GM12878 (cell line): Measurements from ENCODE around the gene OR4D1. TPM values are rescaled to one million over a fixed set of nuclear protein-coding genes. Genes with fewer than 3 reads are reported as not detected.

ENCODE experiments used
- ATAC-seq: fragments of 200-7000 bp; cut with Tn5 transposase; 3 replicates; pipeline ENCODE4 v1.9.1; 2020; ENCODE audit warnings: mild to moderate bottlenecking, moderate library complexity
- BruUV-seq: library from RNA; stranded (reverse); fragments of 400-500 nt; replicated peaks from 2 replicates; lab custom pipeline; 2021; lab: Mats Ljungman, UMichigan
- CTCF ChIA-PET: fragments of 300-600 bp; sonication (Branson Sonifier 250); formaldehyde crosslinking; extraction: SDS; loops from one replicate; lab custom pipeline; 2021; ENCODE audit warnings: inconsistent platforms; lab: Yijun Ruan, JAX
- POLR2A ChIA-PET: fragments of 350-600 bp; formaldehyde crosslinking; extraction: SDS; loops from one replicate; lab custom pipeline; 2021; ENCODE audit warnings: inconsistent platforms; lab: Charles Lee
- RAD21 ChIA-PET: fragments of 300-600 bp; sonication (Branson Sonifier 250); formaldehyde crosslinking; loops from one replicate; lab custom pipeline; 2023; ENCODE audit warnings: antibody characterized with exemption; ENCODE audit not compliant: unreplicated experiment; lab: Charles Lee
- SMC1A ChIA-PET: fragments of 300-600 bp; sonication (Branson Sonifier 250); formaldehyde crosslinking; loops from one replicate; lab custom pipeline; 2023; ENCODE audit not compliant: unreplicated experiment, uncharacterized antibody; lab: Charles Lee
- DNase-seq: peaks from one replicate; pipeline ENCODE4 v3.0.0-alpha.2; 2011; ENCODE audit warnings: low read depth, low spot score
- FAIRE-seq: peaks from 3 replicates; lab custom pipeline; 2011; peaks lifted over from hg19 to GRCh38; lab: Jason Lieb, UNC
- H2AFZ ChIP-seq: 2 replicates; pipeline ENCODE4 v1.6.0; 2011; ENCODE audit warnings: low read depth, low read length, control low read depth; ENCODE audit not compliant: control insufficient read depth
- H3K27ac ChIP-seq: 2 replicates; pipeline ENCODE4 v1.5.1; 2011; ENCODE audit warnings: control low read depth; ENCODE audit not compliant: control insufficient read depth, insufficient read depth
- H3K27me3 ChIP-seq, 2 experiments: replicated peaks in 1 of 2; 2 replicates each; pipeline versions ENCODE4 v1.6.0 to v1.6.1; 2011; ENCODE audit warnings: low read length in 1 of 2; ENCODE audit not compliant: control insufficient read depth in 2 of 2, insufficient read depth in 2 of 2
- H3K36me3 ChIP-seq, 2 experiments: 2 replicates each; pipeline ENCODE4 v1.5.1; 2011; ENCODE audit warnings: low read length in 1 of 2; ENCODE audit not compliant: control insufficient read depth in 2 of 2, insufficient read depth in 2 of 2
- H3K4me1 ChIP-seq: 2 replicates; pipeline ENCODE4 v1.6.1; 2011; ENCODE audit warnings: mild to moderate bottlenecking, low read length, moderate library complexity, mixed read lengths; ENCODE audit not compliant: control insufficient read depth, insufficient read depth
- H3K4me2 ChIP-seq: 2 replicates; pipeline ENCODE4 v1.6.0; 2011; ENCODE audit warnings: control low read depth; ENCODE audit not compliant: control insufficient read depth, insufficient read depth
- H3K4me3 ChIP-seq: fragments of 200-600 bp; sonication (generic); 2 replicates; pipeline ENCODE4 v1.5.1; 2016
- H3K79me2 ChIP-seq: 2 replicates; pipeline ENCODE4 v1.6.0; 2011; ENCODE audit warnings: low read length; ENCODE audit not compliant: control insufficient read depth, insufficient read depth
- H3K9ac ChIP-seq: 2 replicates; pipeline ENCODE4 v1.8.0; 2011; ENCODE audit warnings: low read length, control low read depth, mixed read lengths; ENCODE audit not compliant: control insufficient read depth, insufficient read depth
- H3K9me3 ChIP-seq: replicated peaks from 3 replicates; pipeline ENCODE4 v1.5.1; 2011; ENCODE audit warnings: mild to moderate bottlenecking, low read length; ENCODE audit not compliant: control insufficient read depth, insufficient read depth
- H4K20me1 ChIP-seq: 2 replicates; pipeline ENCODE4 v1.6.0; 2011; ENCODE audit not compliant: control insufficient read depth, insufficient read depth
- ASH2L ChIP-seq: fragments of 300-600, 200-600 bp; sonication (generic); IDR thresholded peaks from 2 replicates; pipeline ENCODE4 v1.6.1; 2017; ENCODE audit warnings: low read depth, mild to moderate bottlenecking, borderline replicate concordance
- ATF7 ChIP-seq: fragments of 450-650 bp; IDR thresholded peaks from 2 replicates; pipeline ENCODE4 v1.6.1; 2016; ENCODE audit warnings: low read depth, mild to moderate bottlenecking
- CHD2 ChIP-seq: IDR thresholded peaks from 2 replicates; pipeline ENCODE4 v1.6.1; 2011; ENCODE audit warnings: low read depth, low read length, improper control_type of control experiment, borderline replicate concordance
- EGR1 ChIP-seq, 2 experiments: IDR thresholded peaks; 1 replicate in 1 of 2; 2 replicates in 1 of 2; pipeline ENCODE4 v1.6.1; 2011 to 2012; ENCODE audit warnings: low read depth in 2 of 2, low read length in 2 of 2, borderline replicate concordance in 1 of 2, mild to moderate bottlenecking in 1 of 2, moderate library complexity in 1 of 2
- ESRRA ChIP-seq: IDR thresholded peaks from 2 replicates; pipeline ENCODE4 v1.6.1; 2012; ENCODE audit warnings: mild to moderate bottlenecking, low read length, improper control_type of control experiment
- FOXM1 ChIP-seq: IDR thresholded peaks from 2 replicates; pipeline ENCODE4 v1.6.1; 2012; ENCODE audit warnings: low read depth, mild to moderate bottlenecking, inconsistent platforms, low read length, moderate library complexity
- HDAC2 ChIP-seq: fragments of 200-600 bp; sonication (generic); IDR thresholded peaks from 2 replicates; pipeline ENCODE4 v1.6.1; 2017
- KAT2A ChIP-seq: conservative IDR thresholded peaks from 2 replicates; pipeline ENCODE4 v1.6.1; 2011; ENCODE audit warnings: low read depth, low read length; ENCODE audit not compliant: control insufficient read depth
- MTA2 ChIP-seq: fragments of 450-650 bp; IDR thresholded peaks from 2 replicates; pipeline ENCODE4 v1.6.1; 2016; ENCODE audit warnings: low read depth, mild to moderate bottlenecking, moderate library complexity
- NR2C1 ChIP-seq: fragments of 450-650 bp; IDR thresholded peaks from 2 replicates; pipeline ENCODE4 v1.6.1; 2017; ENCODE audit warnings: antibody characterized with exemption, mild to moderate bottlenecking, moderate library complexity
- NR2C2 ChIP-seq: IDR thresholded peaks from 2 replicates; pipeline ENCODE4 v1.6.1; 2011; ENCODE audit warnings: borderline replicate concordance, low read depth; ENCODE audit not compliant: control insufficient read depth, insufficient read length
- POLR2AphosphoS2 ChIP-seq: IDR thresholded peaks from 2 replicates; pipeline ENCODE4 v1.6.1; 2011; ENCODE audit warnings: low read depth, mild to moderate bottlenecking, low read length, improper control_type of control experiment, moderate library complexity
- RAD21 ChIP-seq: IDR thresholded peaks from 2 replicates; pipeline ENCODE4 v1.6.1; 2011; ENCODE audit warnings: mild to moderate bottlenecking, low read depth, low read length, moderate library complexity; ENCODE audit not compliant: insufficient read depth
- RELA ChIP-seq: fragments of 450-650 bp; IDR thresholded peaks from 2 replicates; pipeline ENCODE4 v1.8.0; 2014; ENCODE audit warnings: borderline replicate concordance; ENCODE audit not compliant: partially characterized antibody
- RUNX3 ChIP-seq: IDR thresholded peaks from 2 replicates; pipeline ENCODE4 v1.6.1; 2012; ENCODE audit warnings: low read length, inconsistent platforms
- SIN3A ChIP-seq: IDR thresholded peaks from 2 replicates; pipeline ENCODE4 v1.6.1; 2012; ENCODE audit warnings: low read depth, low read length, improper control_type of control experiment
- SMARCA5 ChIP-seq: fragments of 450-650 bp; IDR thresholded peaks from 2 replicates; pipeline ENCODE4 v1.6.1; 2017; ENCODE audit warnings: mild to moderate bottlenecking
- TAF1 ChIP-seq: IDR thresholded peaks from 2 replicates; pipeline ENCODE4 v1.6.1; 2011; ENCODE audit warnings: mild to moderate bottlenecking, low read depth, low read length, borderline replicate concordance
- TARDBP ChIP-seq: IDR thresholded peaks from 2 replicates; pipeline ENCODE4 v1.6.1; 2016; ENCODE audit warnings: borderline replicate concordance
- YY1 ChIP-seq: IDR thresholded peaks from 2 replicates; pipeline ENCODE4 v1.6.1; 2011; ENCODE audit warnings: low read depth, mild to moderate bottlenecking, low read length
- ZNF622 ChIP-seq: fragments of 450-650 bp; IDR thresholded peaks from 2 replicates; pipeline ENCODE4 v1.6.1; 2017; ENCODE audit warnings: mild to moderate bottlenecking, inconsistent platforms
- WGBS: methylation state at CpG from one replicate; pipeline ENCODE4 v1.1.6; 2016; ENCODE audit warnings: low lambda C conversion rate; ENCODE audit not compliant: insufficient replicate concordance, insufficient coverage; ENCODE audit errors: missing lambda C conversion rate; 5-methylcytosine and 5-hydroxymethylcytosine counted together
- in situ Hi-C: fragments of 300-500 bp; cut with MboI; formaldehyde crosslinking; loops from 9 replicates; pipeline ENCODE4 v1.14.3; 2018; ENCODE audit warnings: mixed read lengths
- intact Hi-C: fragments of 100-400 bp; cut with micrococcal nuclease; formaldehyde crosslinking; loops from one replicate; pipeline ENCODE4 v1.14.2; 2022; ENCODE audit not compliant: unreplicated experiment
- polyA plus RNA-seq, 11 experiments: library from polyadenylated mRNA; depleted of rRNA in 4 of 11; unstranded in 6 of 11; stranded (reverse) in 5 of 11; fragments of >200 nt; fragmentation: Nextera tagmentation in 4 of 11; fragmentation: Illumina TruSeq in 1 of 11; extraction: Ambion mirVana in 4 of 11; extraction: Trizol in 1 of 11; gene quantifications; 1 replicate in 1 of 11; 2 replicates in 10 of 11; pipeline versions ENCODE4 v1.2.1 to v1.2.3, GENCODE V29; 2011 to 2016; ENCODE audit warnings: inconsistent platforms in 2 of 11, missing spikeins in 2 of 11, low read depth in 1 of 11
- total RNA-seq, 4 experiments: library from RNA; depleted of rRNA in 3 of 4; stranded (reverse); fragments of >200 nt in 3 of 4; fragmentation: Illumina TruSeq in 1 of 4; extraction: Trizol in 1 of 4; gene quantifications; 2 replicates each; pipeline versions ENCODE4 v1.2.1 to v1.2.3, GENCODE V29; 2013 to 2021
- TF ChIP-seq, protein P1 (sequence below): fragments of 450-650 bp; formaldehyde crosslinking; IDR thresholded peaks from 2 replicates; pipeline ENCODE4 v1.4.0; 2020; ENCODE audit warnings: mild to moderate bottlenecking, moderate library complexity

OR4D1 gene
- total and polyA plus RNA-seq, 10 of the 15 experiments (the other 5 are each of a cell fraction or from before 2014, with no cell fraction given) = not detected

DNA sequence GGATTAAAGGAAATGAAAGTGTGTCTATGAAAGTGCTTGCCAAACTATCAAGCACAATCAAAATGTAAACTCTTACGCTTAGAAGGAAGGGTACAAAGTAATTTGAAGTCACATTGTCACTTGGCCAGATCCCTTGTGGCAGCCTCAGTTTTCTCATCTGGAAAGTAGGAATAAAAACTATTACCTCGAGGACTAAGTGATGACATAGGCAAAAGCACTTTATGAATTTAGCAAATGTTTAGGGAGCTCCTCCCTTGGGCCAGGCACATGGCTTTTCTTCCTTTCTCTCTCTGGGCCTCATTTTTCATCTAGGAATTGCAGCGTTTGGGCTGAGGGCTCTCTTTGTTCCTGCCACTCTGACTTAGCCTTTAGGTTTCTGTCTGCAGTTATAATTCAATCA is 36.5 kb upstream of the OR4D1 start (continued):
- no peak for TF ChIP-seq ATF7
- TF ChIP-seq ZNF622 = no peak
- no peak for TF ChIP-seq RELA

DNA sequence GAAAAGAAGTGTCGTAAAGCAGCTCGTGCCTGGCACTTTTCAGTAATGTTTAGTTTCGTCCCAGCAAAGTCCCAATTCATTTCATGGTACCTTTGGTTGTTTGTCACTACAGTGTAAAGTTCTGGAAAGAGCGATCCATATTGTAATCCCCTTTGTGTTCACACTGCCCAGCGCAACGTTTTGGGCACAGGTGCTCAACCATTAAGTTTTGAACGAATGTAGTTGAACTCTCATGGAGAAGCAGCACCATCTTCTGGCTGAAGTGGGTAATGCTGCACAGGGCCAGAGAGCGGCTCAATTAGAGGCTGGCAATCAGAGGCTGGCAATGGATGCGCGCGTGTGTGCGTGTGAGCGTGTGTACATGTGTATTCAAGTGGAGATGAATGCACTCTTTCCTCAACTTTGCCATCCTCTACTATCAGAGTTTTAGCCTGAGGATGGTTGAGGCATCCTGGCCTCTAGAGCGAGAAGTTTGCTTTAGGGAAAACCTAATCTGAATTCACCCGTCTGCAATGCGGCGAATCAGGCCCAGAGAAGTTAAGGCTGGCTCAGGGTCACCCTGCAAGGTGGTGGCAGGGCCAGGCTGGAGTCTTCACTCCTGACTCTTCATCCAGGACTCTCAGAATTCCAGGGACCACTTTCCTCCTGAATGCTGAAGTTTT is 35.1 kb upstream of the OR4D1 start:
- no peaks in the 10 kb centered on the region for H3K79me2 ChIP-seq
- no peaks in the 10 kb centered on the region for H3K36me3 ChIP-seq
- in situ Hi-C loops (no loop called here), intact Hi-C loops (loop anchor here (1.0 to 5.0 kb wide), 5 partner anchors 59 to 986 kb away; partner anchors contain the start of gene SRSF1)
- WGBS = 38% methylated on average over 17 of the region's 17 CpGs
- no peak overlapping the region for H3K27ac ChIP-seq
- H3K9ac ChIP-seq = no peak overlapping the region
- SMC1A ChIA-PET = interaction anchor here (0.6 to 3.5 kb wide), 14 partner anchors 16 to 426 kb away, joined by 3 to 31 read pairs (median 4); no protein-coding TSS in a partner anchor
- DNase-seq (peak; percentile 37), FAIRE-seq (peak; percentile 84), ATAC-seq (peak; percentile 92)
- no TSS peak for BruUV-seq
- no peak overlapping the region for H3K4me2 ChIP-seq
- H3K4me3 ChIP-seq = no peak overlapping the region
- H4K20me1 ChIP-seq = no peaks in the 10 kb centered on the region
- POLR2A ChIA-PET = interaction anchor here (1.1 kb wide), 1 partner anchor 257 kb away, joined by 3 read pairs; no protein-coding TSS in a partner anchor
- RAD21 ChIA-PET = interaction anchor here (0.7 to 3.2 kb wide), 6 partner anchors 106 to 255 kb away, joined by 3 to 16 read pairs (median 4); partner anchors contain the start of gene SRSF1
- CTCF ChIA-PET = interaction anchor here (0.6 to 6.6 kb wide), 16 partner anchors 12 to 984 kb away, joined by 3 to 87 read pairs (median 4); no protein-coding TSS in a partner anchor
- no peak overlapping the region for H2AFZ ChIP-seq
- H3K4me1 ChIP-seq = no peaks in the 10 kb centered on the region
- H3K9me3 ChIP-seq = no peaks in the 10 kb centered on the region
- peaks cover 0 to 3% of the 10 kb centered on the region in 2 experiments; a peak in 1 of 4 replicates for H3K27me3 ChIP-seq
- no peak for TF ChIP-seq SIN3A
- TF ChIP-seq NR2C1 = no peak
- no peak for TF ChIP-seq POLR2AphosphoS2
- TF ChIP-seq YY1 = peak; percentile 74
- no peak for TF ChIP-seq TARDBP
- no peak for TF ChIP-seq FOXM1
- TF ChIP-seq MTA2 = no peak
- no peak for TF ChIP-seq NR2C2
- no peak for TF ChIP-seq EGR1 (IDR thresholded peaks at IDR 0.05; ENCODE audit: borderline replicate concordance in 1 of 2, low read depth in 2 of 2, low read length in 2 of 2)
- TF ChIP-seq, protein P1, sequence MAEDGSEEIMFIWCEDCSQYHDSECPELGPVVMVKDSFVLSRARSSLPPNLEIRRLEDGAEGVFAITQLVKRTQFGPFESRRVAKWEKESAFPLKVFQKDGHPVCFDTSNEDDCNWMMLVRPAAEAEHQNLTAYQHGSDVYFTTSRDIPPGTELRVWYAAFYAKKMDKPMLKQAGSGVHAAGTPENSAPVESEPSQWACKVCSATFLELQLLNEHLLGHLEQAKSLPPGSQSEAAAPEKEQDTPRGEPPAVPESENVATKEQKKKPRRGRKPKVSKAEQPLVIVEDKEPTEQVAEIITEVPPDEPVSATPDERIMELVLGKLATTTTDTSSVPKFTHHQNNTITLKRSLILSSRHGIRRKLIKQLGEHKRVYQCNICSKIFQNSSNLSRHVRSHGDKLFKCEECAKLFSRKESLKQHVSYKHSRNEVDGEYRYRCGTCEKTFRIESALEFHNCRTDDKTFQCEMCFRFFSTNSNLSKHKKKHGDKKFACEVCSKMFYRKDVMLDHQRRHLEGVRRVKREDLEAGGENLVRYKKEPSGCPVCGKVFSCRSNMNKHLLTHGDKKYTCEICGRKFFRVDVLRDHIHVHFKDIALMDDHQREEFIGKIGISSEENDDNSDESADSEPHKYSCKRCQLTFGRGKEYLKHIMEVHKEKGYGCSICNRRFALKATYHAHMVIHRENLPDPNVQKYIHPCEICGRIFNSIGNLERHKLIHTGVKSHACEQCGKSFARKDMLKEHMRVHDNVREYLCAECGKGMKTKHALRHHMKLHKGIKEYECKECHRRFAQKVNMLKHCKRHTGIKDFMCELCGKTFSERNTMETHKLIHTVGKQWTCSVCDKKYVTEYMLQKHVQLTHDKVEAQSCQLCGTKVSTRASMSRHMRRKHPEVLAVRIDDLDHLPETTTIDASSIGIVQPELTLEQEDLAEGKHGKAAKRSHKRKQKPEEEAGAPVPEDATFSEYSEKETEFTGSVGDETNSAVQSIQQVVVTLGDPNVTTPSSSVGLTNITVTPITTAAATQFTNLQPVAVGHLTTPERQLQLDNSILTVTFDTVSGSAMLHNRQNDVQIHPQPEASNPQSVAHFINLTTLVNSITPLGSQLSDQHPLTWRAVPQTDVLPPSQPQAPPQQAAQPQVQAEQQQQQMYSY (CRISPR knock-in tag) = no peak
- TF ChIP-seq CHD2 = no peak
- no peak for TF ChIP-seq KAT2A
- TF ChIP-seq SMARCA5 = peak; percentile 42; the same call in 1 of the 2 replicates
- no peak for TF ChIP-seq TAF1
- no peak for TF ChIP-seq HDAC2
- TF ChIP-seq RUNX3 = no peak
- no peak for TF ChIP-seq ESRRA
- TF ChIP-seq ASH2L = no peak
- TF ChIP-seq RAD21 = peak; percentile 96
